ENCODE measurements around the gene KRT17. TPM values are rescaled to one million over a fixed set of nuclear protein-coding genes. Genes with fewer than 3 reads are reported as not detected.

Gene KRT17
- total and polyA plus RNA-seq, 2 of the 4 experiments (the other 2 are of a cell fraction), result 2.5 to 4.6 TPM

DNA sequence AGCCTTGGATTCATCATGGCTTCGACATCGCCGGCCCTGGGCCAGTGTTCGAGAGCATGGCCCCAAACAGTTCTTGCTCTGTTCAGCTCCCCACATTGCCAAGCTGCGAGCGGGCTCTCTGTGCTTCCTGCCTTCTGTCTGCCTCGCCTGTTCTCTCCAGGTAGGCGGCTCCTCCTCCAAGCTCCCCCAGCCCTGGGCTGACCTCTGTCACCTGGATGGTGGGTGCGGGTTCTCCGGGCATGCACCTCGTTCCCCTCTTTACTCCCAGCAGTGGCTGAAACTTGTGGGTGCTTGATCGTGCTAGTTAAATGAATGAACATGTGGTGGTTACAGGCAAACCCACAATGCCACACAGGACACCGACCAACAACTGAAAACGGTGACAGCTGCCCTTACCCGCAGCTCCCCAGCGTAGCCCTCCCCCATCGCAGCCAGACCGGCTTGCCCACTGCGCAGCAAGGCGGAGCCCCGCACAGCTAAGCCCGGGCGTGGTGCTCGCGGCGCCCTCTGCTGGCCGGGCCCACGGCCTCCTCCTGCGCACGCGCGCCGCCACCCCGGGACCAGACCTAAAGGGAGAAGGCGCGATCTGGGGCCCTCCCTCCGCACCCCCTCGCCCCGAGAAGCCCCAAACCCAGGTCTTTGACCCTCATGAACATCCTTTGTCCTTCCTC, 41.3 kb upstream of the KRT17 start:
- intact Hi-C loops (cut with micrococcal nuclease), result loop anchor here (1.0 to 2.0 kb wide), 3 partner anchors 756 to 1307 kb away; no protein-coding TSS in a partner anchor
- Histone ChIP-seq H3K27ac (ENCODE audit: insufficient read depth, low read length) (peak overlapping the region; percentile 55), H2BK15ac (ENCODE audit: low read depth, low read length) (peak overlapping the region; percentile 86; the same call in 2 of the 3 replicates), H3K9ac (ENCODE audit: low read depth, low read length) (peak overlapping the region; percentile 84), H4K20me1 (ENCODE audit: insufficient read depth, low read length) (no peaks in the 10 kb centered on the region), H2BK20ac (ENCODE audit: low read depth, low read length) (peak overlapping the region; percentile 89), H3K23ac (ENCODE audit: low read depth, low read length) (peak overlapping the region; percentile 97), H2BK120ac (ENCODE audit: low read depth, low read length) (peak overlapping the region; percentile 91), H2AK9ac (replicated peaks; ENCODE audit: low read depth, low read length, poor library complexity) (peak overlapping the region; percentile 88), H4K91ac (ENCODE audit: insufficient read depth, low read depth, low read length) (peak overlapping the region; percentile 92), H3K4ac (ENCODE audit: low read depth, low read length) (peak overlapping the region; percentile 97), H3K36me3 (ENCODE audit: control insufficient read depth, insufficient read depth, low read length) (no peaks in the 10 kb centered on the region), H2AFZ (replicated peaks; ENCODE audit: low read length, poor library complexity) (peak overlapping the region; percentile 100), H2BK5ac (ENCODE audit: low read depth, low read length, poor library complexity, severe bottlenecking) (peak overlapping the region; percentile 64), H3K27me3 (ENCODE audit: control insufficient read depth, insufficient read depth, low read length) (no peaks in the 10 kb centered on the region), H3K56ac (ENCODE audit: extremely low read depth, insufficient read depth, low read length) (peak overlapping the region; percentile 67), H4K8ac (ENCODE audit: low read depth in 2 of 2, low read length in 2 of 2) (peak overlapping the region; percentile 90 to 100), H3K9me3 (ENCODE audit: control insufficient read depth, insufficient read depth, low read length) (no peaks in the 10 kb centered on the region), H3K9me1 (ENCODE audit: insufficient read depth, low read length) (0 out of 2 replicates have a peak, but pooled peaks cover 7% of the 10 kb centered on the region), H3K79me1 (ENCODE audit: low read depth in 1 of 2, low read length in 2 of 2) (peaks cover 0 to 4% of the 10 kb centered on the region in 2 experiments; a peak in 1 of 4 replicates), H3K14ac (replicated peaks; ENCODE audit: low read depth, low read length) (peak overlapping the region; percentile 99), H3K4me2 (ENCODE audit: low read depth, low read length) (peak overlapping the region; percentile 85), H3K4me1 (ENCODE audit: control insufficient read depth, insufficient read depth, low read length) (peaks cover 11% of the 10 kb centered on the region), H3K4me3 (ENCODE audit: insufficient read depth, low read depth, low read length) (peak overlapping the region; percentile 40), H3K18ac (ENCODE audit: low read depth, low read length) (peak overlapping the region; percentile 89), H4K5ac (ENCODE audit: low read depth, low read length) (peak overlapping the region; percentile 88), H2AK5ac (ENCODE audit: low read depth, low read length) (peak overlapping the region; percentile 76)
- DNase-seq (peak; percentile 74), ATAC-seq (ENCODE audit: low read depth) (peak; percentile 90)
- ChIA-PET POLR2A (ENCODE audit: unreplicated experiment) (no interaction called here), CTCF (interaction anchor here (0.6 to 1.8 kb wide), 7 partner anchors 13 to 1045 kb away, joined by 3 to 12 read pairs (median 5); no protein-coding TSS in a partner anchor)
- no TSS peak for BruUV-seq (replicated peaks)
- in situ Hi-C loops (cut with MboI; ENCODE audit: low sequenced_read_pairs), result loop anchor here (10.0 to 25.0 kb wide), 2 partner anchors 1041 to 1303 kb away; partner anchors contain the start of gene GJD3
- TF ChIP-seq, protein P1, sequence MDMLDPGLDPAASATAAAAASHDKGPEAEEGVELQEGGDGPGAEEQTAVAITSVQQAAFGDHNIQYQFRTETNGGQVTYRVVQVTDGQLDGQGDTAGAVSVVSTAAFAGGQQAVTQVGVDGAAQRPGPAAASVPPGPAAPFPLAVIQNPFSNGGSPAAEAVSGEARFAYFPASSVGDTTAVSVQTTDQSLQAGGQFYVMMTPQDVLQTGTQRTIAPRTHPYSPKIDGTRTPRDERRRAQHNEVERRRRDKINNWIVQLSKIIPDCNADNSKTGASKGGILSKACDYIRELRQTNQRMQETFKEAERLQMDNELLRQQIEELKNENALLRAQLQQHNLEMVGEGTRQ (IDR thresholded peaks at IDR 0.05; ENCODE audit: low read depth, low read length), result no peak
- TF ChIP-seq RAD21 (IDR thresholded peaks at IDR 0.05; ENCODE audit: low read length) (peak; percentile 29; the same call in 1 of the 2 replicates), CHD1 (IDR thresholded peaks at IDR 0.05; ENCODE audit: low read depth, low read length) (no peak), MAZ (IDR thresholded peaks at IDR 0.05; ENCODE audit: borderline replicate concordance, low read depth, low read length) (peak; percentile 39; the same call in 1 of the 2 replicates), SMC3 (IDR thresholded peaks at IDR 0.05; ENCODE audit: low read depth, low read length) (peak; percentile 28; the same call in 1 of the 2 replicates)
- TF ChIP-seq, protein P2, sequence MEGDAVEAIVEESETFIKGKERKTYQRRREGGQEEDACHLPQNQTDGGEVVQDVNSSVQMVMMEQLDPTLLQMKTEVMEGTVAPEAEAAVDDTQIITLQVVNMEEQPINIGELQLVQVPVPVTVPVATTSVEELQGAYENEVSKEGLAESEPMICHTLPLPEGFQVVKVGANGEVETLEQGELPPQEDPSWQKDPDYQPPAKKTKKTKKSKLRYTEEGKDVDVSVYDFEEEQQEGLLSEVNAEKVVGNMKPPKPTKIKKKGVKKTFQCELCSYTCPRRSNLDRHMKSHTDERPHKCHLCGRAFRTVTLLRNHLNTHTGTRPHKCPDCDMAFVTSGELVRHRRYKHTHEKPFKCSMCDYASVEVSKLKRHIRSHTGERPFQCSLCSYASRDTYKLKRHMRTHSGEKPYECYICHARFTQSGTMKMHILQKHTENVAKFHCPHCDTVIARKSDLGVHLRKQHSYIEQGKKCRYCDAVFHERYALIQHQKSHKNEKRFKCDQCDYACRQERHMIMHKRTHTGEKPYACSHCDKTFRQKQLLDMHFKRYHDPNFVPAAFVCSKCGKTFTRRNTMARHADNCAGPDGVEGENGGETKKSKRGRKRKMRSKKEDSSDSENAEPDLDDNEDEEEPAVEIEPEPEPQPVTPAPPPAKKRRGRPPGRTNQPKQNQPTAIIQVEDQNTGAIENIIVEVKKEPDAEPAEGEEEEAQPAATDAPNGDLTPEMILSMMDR (conservative IDR thresholded peaks at IDR 0.05; ENCODE audit: low read depth, low read length), result peak; percentile 94
- dilution Hi-C loops (cut with HindIII; ENCODE audit: low sequenced_read_pairs, unreplicated experiment), result no loop called here
- 12% methylated on average over 14 of the region's 39 CpGs; no CpG with 5 or more reads in 1 of the 2 experiments for WGBS, 2 experiments (ENCODE audit: extremely low coverage in 2 of 2, insufficient read length in 1 of 2)

Data from IMR-90 (cell line).